Psoas muscle (tissue), 8 donors: ENCODE measurements around the gene GYG2. TPM values are rescaled to one million over a fixed set of nuclear protein-coding genes. Genes with fewer than 3 reads are reported as not detected.
"Not testable (repeated sequence)": the region's sequence is repeated elsewhere in the genome, so short reads cannot be mapped to it uniquely, and the experiment has no call there.

Experiments used
- ATAC-seq, 4 donors: fragments of 200-7000 bp; cut with Tn5 transposase; one replicate each; pipeline ENCODE4 v1.9.1; 2020; ENCODE audit warnings: moderate library complexity in 3 of 4, mild to moderate bottlenecking in 2 of 4
- DNase-seq, 2 donors: peaks; one replicate each; pipeline ENCODE4 v3.0.0-alpha.2; 2020
- H3K27ac ChIP-seq: fragments of 200-600 bp; one replicate; pipeline ENCODE4 v1.8.0; 2022
- H3K27me3 ChIP-seq, 3 donors: fragments of 200-600 bp in 1 of 3; one replicate each; pipeline versions ENCODE4 v1.6.1 to v1.8.0; 2013 to 2022; ENCODE audit warnings: low read length in 2 of 3, mild to moderate bottlenecking in 2 of 3, moderate library complexity in 1 of 3; ENCODE audit not compliant: insufficient read depth in 3 of 3
- H3K36me3 ChIP-seq, 2 donors: fragments of 200-600 bp in 1 of 2; one replicate each; pipeline versions ENCODE4 v1.6.1 to v1.8.0; 2013 to 2022; ENCODE audit warnings: low read depth in 1 of 2, mild to moderate bottlenecking in 1 of 2, moderate library complexity in 1 of 2; ENCODE audit not compliant: insufficient read depth in 1 of 2
- H3K4me1 ChIP-seq: fragments of 200-600 bp; one replicate; pipeline ENCODE4 v1.8.0; 2022
- H3K4me3 ChIP-seq: fragments of 200-600 bp; one replicate; pipeline ENCODE4 v1.8.0; 2022; ENCODE audit warnings: mild to moderate bottlenecking
- H3K9me3 ChIP-seq: fragments of 200-600 bp; one replicate; pipeline ENCODE4 v1.8.0; 2022
- WGBS, 3 donors: extraction: QIAGEN DNeasy Blood & Tissue Kit; methylation state at CpG; one replicate each; pipeline versions ENCODE4 v1.1.6 to v1.1.7; 2013; 5-methylcytosine and 5-hydroxymethylcytosine counted together
- intact Hi-C, 2 donors: fragments of 100-400 bp; cut with DNase I; formaldehyde crosslinking; loops; one replicate each; pipeline versions ENCODE4 v1.11.0 to v1.14.2; 2022
- polyA plus RNA-seq, 3 donors: library from polyadenylated mRNA; stranded (reverse); fragments of 200-250 nt; gene quantifications; one replicate each; pipeline ENCODE4 v1.2.3, GENCODE V29; 2013
- total RNA-seq, 4 donors: library from RNA; stranded (reverse); fragmentation: NEBNext Ultra II Directional in 2 of 4; extraction: Animal tissue kit (Norgen Biotek cat#: 25700) in 2 of 4; gene quantifications; one replicate each; pipeline versions ENCODE4 v1.2.1 to v1.2.4, GENCODE V29; 2021 to 2023
- TF ChIP-seq, protein P1 (sequence below): fragments of 200-600 bp; IDR thresholded peaks from one replicate; pipeline ENCODE4 v1.8.0; 2022; ENCODE audit warnings: antibody characterized with exemption
- donor health status: healthy with polysubstance abuse.
- donor health status: DM: no; HTN: no; CAD: no; lungs with moderate emphysema.
- donor health status: Bipolar disorder and iron deficiency.
- donor health status: healthy.
- donor health status: DM: yes; HTN: yes; CAD: no.
- donor health status: DM: no; HTN: no; CAD: no.
- donor health status: DM: no; HTN: no; CAD: no.
- donor health status: DM: yes; HTN: yes; CAD: no.

GYG2 gene
- total and polyA plus RNA-seq, 7 donors = 0.09 to 1.1 (median 0.47) TPM; not detected in 1

DNA sequence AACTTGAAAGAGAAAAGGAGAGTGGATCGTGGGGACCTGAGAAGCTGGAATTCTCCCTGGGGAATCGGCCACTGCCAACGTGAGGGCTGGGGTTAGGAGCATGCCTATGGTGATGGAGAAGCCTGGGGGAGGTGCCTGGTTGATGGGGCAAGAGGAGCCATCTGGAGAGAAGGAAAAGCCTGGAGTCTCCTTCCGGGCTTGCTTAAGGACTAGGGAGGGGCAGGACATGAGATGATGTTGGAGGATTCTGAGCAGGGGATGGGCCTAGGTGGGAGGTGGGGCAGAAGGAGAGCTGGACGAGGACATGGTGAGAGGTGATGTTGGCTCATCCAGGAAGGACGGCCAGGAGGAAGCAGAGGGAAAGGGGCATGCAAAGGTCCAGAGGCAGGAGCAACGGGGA lies 35.0 kb upstream of the GYG2 start:
- Histone ChIP-seq H3K9me3 (no peaks in the 10 kb centered on the region), H3K27ac (no peak overlapping the region), H3K4me3 (no peak overlapping the region), H3K27me3 (peaks cover 0 to 7% (median 0%) of the 10 kb centered on the region in 3 donors), H3K36me3 (no peaks in the 10 kb centered on the region), H3K4me1 (no peaks in the 10 kb centered on the region)
- 50 to 67% (median 59%) methylated on average over 2 to 7 of the region's 7 CpGs for WGBS, 3 donors
- intact Hi-C loops = no loop called here
- no peak for DNase-seq
- no peak for ATAC-seq
- TF ChIP-seq, protein P1, sequence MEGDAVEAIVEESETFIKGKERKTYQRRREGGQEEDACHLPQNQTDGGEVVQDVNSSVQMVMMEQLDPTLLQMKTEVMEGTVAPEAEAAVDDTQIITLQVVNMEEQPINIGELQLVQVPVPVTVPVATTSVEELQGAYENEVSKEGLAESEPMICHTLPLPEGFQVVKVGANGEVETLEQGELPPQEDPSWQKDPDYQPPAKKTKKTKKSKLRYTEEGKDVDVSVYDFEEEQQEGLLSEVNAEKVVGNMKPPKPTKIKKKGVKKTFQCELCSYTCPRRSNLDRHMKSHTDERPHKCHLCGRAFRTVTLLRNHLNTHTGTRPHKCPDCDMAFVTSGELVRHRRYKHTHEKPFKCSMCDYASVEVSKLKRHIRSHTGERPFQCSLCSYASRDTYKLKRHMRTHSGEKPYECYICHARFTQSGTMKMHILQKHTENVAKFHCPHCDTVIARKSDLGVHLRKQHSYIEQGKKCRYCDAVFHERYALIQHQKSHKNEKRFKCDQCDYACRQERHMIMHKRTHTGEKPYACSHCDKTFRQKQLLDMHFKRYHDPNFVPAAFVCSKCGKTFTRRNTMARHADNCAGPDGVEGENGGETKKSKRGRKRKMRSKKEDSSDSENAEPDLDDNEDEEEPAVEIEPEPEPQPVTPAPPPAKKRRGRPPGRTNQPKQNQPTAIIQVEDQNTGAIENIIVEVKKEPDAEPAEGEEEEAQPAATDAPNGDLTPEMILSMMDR = no peak

DNA sequence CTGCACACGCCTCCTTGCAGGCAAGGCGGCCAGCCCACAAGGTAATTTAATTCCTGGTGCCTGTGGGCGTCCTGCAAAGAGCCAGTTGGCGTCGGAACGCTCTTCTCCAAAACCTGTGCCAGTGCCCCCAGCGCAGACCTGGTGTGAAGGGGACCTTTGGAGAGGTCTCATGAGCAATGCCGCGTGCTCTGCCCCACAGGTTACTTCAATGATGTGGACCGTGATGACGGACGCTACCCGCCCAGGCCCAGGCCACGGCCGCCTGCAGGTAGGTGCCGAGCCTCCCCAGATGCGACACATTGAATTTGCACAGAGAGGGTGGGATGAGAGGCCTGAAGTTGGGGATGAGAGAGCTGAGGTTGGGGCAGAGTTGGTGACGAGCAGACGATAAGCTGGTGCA lies 34.4 kb upstream of the GYG2 start:
- Histone ChIP-seq H3K4me3 (no peak overlapping the region), H3K27ac (no peak overlapping the region), H3K4me1 (no peaks in the 10 kb centered on the region), H3K36me3 (no peaks in the 10 kb centered on the region), H3K9me3 (no peaks in the 10 kb centered on the region), H3K27me3 (peaks cover 0 to 7% (median 0%) of the 10 kb centered on the region in 3 donors)
- TF ChIP-seq, protein P1 = no peak
- intact Hi-C loops = no loop called here
- WGBS, 3 donors = 88 to 91% (median 89%) methylated on average over 17 to 19 of the region's 19 CpGs
- ATAC-seq (no peak), DNase-seq (no peak)

DNA sequence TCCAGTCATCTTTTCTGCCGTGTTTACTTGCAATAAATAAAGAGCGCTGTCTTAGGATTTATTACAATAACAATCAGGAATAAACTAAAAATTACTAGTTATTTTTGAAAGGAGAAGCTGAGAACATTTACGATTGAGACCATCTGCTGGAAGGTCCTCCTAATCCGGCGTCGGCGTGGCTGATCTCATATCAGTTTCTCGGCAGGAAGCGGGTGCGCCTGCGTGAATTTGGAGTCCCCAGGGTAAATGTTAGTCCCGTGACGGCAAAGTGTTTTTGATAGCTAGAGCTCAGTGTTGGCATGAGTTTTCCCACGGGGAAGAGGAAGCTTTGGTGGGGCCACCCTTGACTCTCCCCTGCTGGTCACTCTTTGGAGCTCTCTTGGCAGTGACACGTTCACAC lies 31.9 kb upstream of the GYG2 start:
- H3K27me3 ChIP-seq, intact Hi-C loops, H3K9me3 ChIP-seq, DNase-seq, H3K36me3 ChIP-seq, H3K4me3 ChIP-seq, H3K27ac ChIP-seq, H3K4me1 ChIP-seq, ATAC-seq: not testable (repeated sequence)
- 35 to 46% (median 36%) methylated on average over 14 to 15 of the region's 15 CpGs for WGBS, 3 donors

DNA sequence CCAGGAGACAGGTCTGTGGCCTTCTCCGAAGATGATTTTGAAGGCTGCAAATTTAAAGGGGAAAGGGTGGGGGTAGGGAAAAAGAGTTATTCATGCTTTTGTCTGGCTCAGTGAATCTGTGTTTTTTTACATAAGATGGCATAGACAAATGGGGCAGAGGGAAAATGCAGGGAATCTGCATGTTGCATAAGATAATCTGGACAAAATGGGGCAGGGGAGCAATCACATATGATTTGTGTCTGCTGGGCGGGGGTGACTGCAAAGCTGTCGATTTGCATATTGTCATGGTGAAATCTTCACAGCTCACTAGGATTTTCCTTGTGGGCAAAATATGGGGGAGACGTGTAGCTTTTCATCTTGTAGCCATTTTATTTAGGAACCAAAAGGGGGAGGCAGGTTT lies 29.4 kb upstream of the GYG2 start:
- TF ChIP-seq, protein P1 = no peak
- Histone ChIP-seq H3K4me1 (no peaks in the 10 kb centered on the region), H3K27me3 (peaks cover 0 to 3% (median 0%) of the 10 kb centered on the region in 3 donors), H3K27ac (no peak overlapping the region), H3K36me3 (no peaks in the 10 kb centered on the region), H3K4me3 (no peak overlapping the region), H3K9me3 (no peaks in the 10 kb centered on the region)
- ATAC-seq (no peak), DNase-seq (no peak)
- WGBS, 3 donors = 45 to 51% (median 50%) methylated on average over 4 of the region's 4 CpGs
- intact Hi-C loops = no loop called here

DNA sequence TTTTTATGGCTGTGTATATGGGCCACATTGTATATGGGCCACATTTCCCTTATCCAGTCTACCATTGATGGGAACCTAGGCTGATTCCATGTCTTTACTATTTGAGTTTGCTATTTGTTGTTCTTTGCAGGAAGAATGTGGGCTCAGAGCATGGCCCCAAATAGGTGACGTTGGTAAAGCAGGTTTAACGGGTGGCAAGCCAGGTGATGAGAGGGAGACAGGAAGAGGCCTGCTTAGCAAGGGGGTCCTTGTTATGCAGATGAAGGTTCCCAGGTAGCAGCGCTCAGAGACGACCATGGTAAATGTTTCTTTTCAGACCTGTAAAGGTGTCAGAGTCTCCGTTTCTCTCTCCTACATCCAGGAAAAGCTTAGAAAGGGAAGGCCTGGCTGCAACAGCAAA lies 28.8 kb upstream of the GYG2 start:
- H3K27me3 ChIP-seq, H3K9me3 ChIP-seq, H3K27ac ChIP-seq, intact Hi-C loops, DNase-seq, H3K4me1 ChIP-seq, H3K36me3 ChIP-seq, H3K4me3 ChIP-seq, ATAC-seq: not testable (repeated sequence)
- 70 to 75% (median 73%) methylated on average over 5 of the region's 5 CpGs for WGBS, 3 donors

DNA sequence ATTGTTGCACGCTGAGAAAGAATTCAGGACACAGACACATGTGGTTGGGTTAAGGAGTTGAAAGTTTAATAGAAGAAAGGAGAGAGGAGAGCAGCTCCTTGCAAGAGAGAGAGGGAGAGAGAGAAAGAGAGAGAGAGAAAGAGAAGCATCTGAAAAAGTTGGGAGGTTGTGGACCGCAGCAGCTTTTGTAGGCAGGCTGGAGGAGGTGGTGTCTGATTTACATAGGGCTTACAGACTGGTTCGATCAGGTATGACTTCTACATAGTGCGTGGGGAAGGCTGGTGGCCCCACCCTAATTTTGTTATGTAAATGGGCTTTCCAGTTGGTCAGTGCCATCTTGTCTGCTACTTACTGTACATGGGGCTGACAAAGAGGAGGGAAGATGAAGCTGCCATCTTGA lies 27.5 kb upstream of the GYG2 start:
- no peak for ATAC-seq
- Histone ChIP-seq H3K27me3 (peaks cover 0 to 3% (median 0%) of the 10 kb centered on the region in 3 donors), H3K4me1 (no peaks in the 10 kb centered on the region), H3K27ac (no peak overlapping the region), H3K4me3 (no peak overlapping the region), H3K9me3 (no peaks in the 10 kb centered on the region), H3K36me3 (no peaks in the 10 kb centered on the region)
- 88 to 91% (median 89%) methylated on average over 4 of the region's 4 CpGs for WGBS, 3 donors
- no peak for DNase-seq
- TF ChIP-seq, protein P1 = no peak
- intact Hi-C loops = no loop called here

DNA sequence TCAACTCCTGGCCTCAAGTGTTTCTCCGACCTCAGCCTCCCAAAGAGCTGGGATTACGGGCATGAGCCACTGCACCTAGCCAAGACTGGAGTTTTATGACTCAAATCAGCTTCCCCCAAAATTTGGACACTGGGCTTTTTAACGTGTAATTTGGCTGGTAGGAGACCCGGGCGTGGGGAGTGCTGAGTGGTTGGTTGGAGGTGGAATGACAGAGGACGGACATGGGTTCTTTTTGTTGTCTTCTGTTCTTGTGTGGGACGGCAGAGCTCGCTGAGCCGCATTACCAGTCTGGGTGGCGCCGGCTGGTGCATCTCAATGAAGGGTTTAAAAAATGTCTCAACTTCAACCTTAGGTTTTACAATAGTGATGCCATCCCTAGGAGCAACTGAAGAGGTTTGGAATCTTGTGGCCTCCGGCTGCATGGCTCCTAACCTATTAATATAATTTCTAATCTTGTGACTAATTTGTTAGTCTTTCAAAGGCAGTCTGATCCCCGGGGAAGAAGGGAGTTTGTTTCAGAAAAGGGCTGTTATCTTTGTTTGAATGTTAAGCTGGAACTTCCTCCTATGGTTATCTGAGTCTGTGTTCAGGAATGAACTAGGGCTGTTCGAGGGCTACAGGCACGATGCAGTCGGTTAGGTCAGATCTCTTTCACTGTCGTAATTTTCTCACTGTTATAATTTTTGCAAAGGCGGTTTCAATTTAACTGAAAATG lies 26.2 kb upstream of the GYG2 start:
- DNase-seq, H3K4me3 ChIP-seq, H3K27ac ChIP-seq, H3K9me3 ChIP-seq, H3K36me3 ChIP-seq, H3K4me1 ChIP-seq, H3K27me3 ChIP-seq, ATAC-seq, intact Hi-C loops: not testable (repeated sequence)
- 71 to 76% (median 76%) methylated on average over 17 to 18 of the region's 18 CpGs for WGBS, 3 donors

DNA sequence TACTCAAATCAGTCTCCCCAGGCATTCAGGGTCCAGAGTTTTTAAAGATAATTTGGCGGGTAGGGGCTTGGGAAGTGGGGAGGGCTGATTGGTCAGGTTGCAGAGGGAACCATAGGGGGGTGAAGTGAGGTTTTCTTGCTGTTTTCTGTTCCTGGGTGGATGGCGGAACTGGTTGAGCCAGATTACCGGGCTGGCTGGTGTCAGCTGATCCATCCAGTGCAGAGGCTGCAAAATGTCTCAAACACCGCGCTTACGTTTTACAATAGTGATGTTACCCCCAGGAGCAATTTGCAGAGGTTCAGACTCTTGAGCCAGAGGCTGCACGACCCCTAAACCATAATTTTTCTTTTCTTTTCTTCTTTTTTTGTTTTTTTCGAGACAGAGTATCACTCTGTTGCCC lies 25.2 kb upstream of the GYG2 start:
- H3K27me3 ChIP-seq, H3K4me1 ChIP-seq, DNase-seq, H3K27ac ChIP-seq, H3K4me3 ChIP-seq, H3K9me3 ChIP-seq, H3K36me3 ChIP-seq, ATAC-seq, intact Hi-C loops: not testable (repeated sequence)
- 78 to 88% (median 81%) methylated on average over 7 to 8 of the region's 8 CpGs for WGBS, 3 donors
